Activated CD8-positive, alpha-beta memory T cell treated with anti-CD3 and anti-CD28 coated beads, Interleukin-2, amount 10 ng/mL, durations not matched to agents 7 days and 5 days (primary cell): ENCODE data around the gene LYRM7. TPM values are rescaled to one million over a fixed set of nuclear protein-coding genes. Genes with fewer than 3 reads are reported as not detected.
"Not testable (repeated sequence)": the region's sequence is repeated elsewhere in the genome, so short reads cannot be mapped to it uniquely, and the experiment has no call there.

Experiments
- ATAC-seq: fragments of 150-1000 bp; cut with Tn5 transposase; one replicate; pipeline ENCODE4 v1.10.0; 2021; ENCODE audit warnings: moderate library complexity
- CTCF ChIA-PET: fragments of 350-600 bp; sonication (Branson Sonifier 250); formaldehyde crosslinking; loops from one replicate; lab custom pipeline; 2021; ENCODE audit warnings: antibody characterized with exemption; lab: Charles Lee
- DNase-seq: peaks from one replicate; pipeline ENCODE4 v3.0.0-alpha.2; 2020
- H3K27ac Mint-ChIP-seq: one replicate; pipeline ENCODE4 v1.8.0; 2021; ENCODE audit warnings: mild to moderate bottlenecking, mixed read lengths
- H3K27me3 Mint-ChIP-seq: one replicate; pipeline ENCODE4 v1.8.0; 2021; ENCODE audit warnings: mixed read lengths
- H3K36me3 Mint-ChIP-seq: one replicate; pipeline ENCODE4 v1.8.0; 2021; ENCODE audit warnings: mild to moderate bottlenecking, mixed read lengths
- H3K4me1 Mint-ChIP-seq: one replicate; pipeline ENCODE4 v1.8.0; 2021; ENCODE audit warnings: mixed read lengths
- H3K4me3 Mint-ChIP-seq: one replicate; pipeline ENCODE4 v1.8.0; 2021; ENCODE audit warnings: mild to moderate bottlenecking, moderate library complexity, mixed read lengths
- H3K9me3 Mint-ChIP-seq: one replicate; pipeline ENCODE4 v1.8.0; 2022; ENCODE audit warnings: low read depth, mixed read lengths
- total RNA-seq, 2 experiments: library from RNA; stranded (reverse); gene quantifications; one replicate each; pipeline ENCODE4 v1.2.3, GENCODE V29; 2021

The LYRM7 gene
- total RNA-seq, 2 experiments from 2014 or later = 12.2 to 15.4 TPM

GRCh38 chr5:131193106-131193505, 22.4 kb downstream of the LYRM7 start:
- no peak for DNase-seq
- H3K27me3 Mint-ChIP-seq = no peaks in the 10 kb centered on the region
- H3K9me3 Mint-ChIP-seq = no peaks in the 10 kb centered on the region
- H3K36me3 Mint-ChIP-seq = peaks cover 16% of the 10 kb centered on the region
- no peak overlapping the region for H3K4me3 Mint-ChIP-seq
- no peak overlapping the region for H3K27ac Mint-ChIP-seq
- peaks cover 2% of the 10 kb centered on the region for H3K4me1 Mint-ChIP-seq
- CTCF ChIA-PET = interaction anchor here (1.1 kb wide), 1 partner anchor 8 kb away, joined by 3 read pairs; no protein-coding TSS in a partner anchor
- ATAC-seq = no peak

- ATAC-seq, H3K4me3 Mint-ChIP-seq, H3K4me1 Mint-ChIP-seq, H3K9me3 Mint-ChIP-seq, DNase-seq, H3K27ac Mint-ChIP-seq, CTCF ChIA-PET, H3K27me3 Mint-ChIP-seq: not testable (repeated sequence)
- H3K36me3 Mint-ChIP-seq = peaks cover 17% of the 10 kb centered on the region
Observed at GRCh38 chr5:131193897-131194296, 23.2 kb downstream of the LYRM7 start.

GRCh38 chr5:131194725-131195124, 24.0 kb downstream of the LYRM7 start:
- no peaks in the 10 kb centered on the region for H3K4me1 Mint-ChIP-seq
- no peaks in the 10 kb centered on the region for H3K9me3 Mint-ChIP-seq
- CTCF ChIA-PET = no interaction called here
- no peak overlapping the region for H3K27ac Mint-ChIP-seq
- peaks cover 13% of the 10 kb centered on the region for H3K36me3 Mint-ChIP-seq
- H3K4me3 Mint-ChIP-seq = no peak overlapping the region
- H3K27me3 Mint-ChIP-seq = no peaks in the 10 kb centered on the region
- DNase-seq = no peak
- no peak for ATAC-seq

- Mint-ChIP-seq H3K4me1 (no peaks in the 10 kb centered on the region), H3K4me3 (no peak overlapping the region), H3K36me3 (peaks cover 17% of the 10 kb centered on the region), H3K27ac (no peak overlapping the region), H3K9me3 (no peaks in the 10 kb centered on the region), H3K27me3 (no peaks in the 10 kb centered on the region)
- DNase-seq (no peak), ATAC-seq (no peak)
- CTCF ChIA-PET = no interaction called here
Observed at GRCh38 chr5:131195696-131196095, 25.0 kb downstream of the LYRM7 start.

- Mint-ChIP-seq H3K27me3 (no peaks in the 10 kb centered on the region), H3K36me3 (peaks cover 16% of the 10 kb centered on the region), H3K9me3 (no peaks in the 10 kb centered on the region), H3K4me1 (no peaks in the 10 kb centered on the region), H3K27ac (no peak overlapping the region), H3K4me3 (no peak overlapping the region)
- ATAC-seq (no peak), DNase-seq (no peak)
- CTCF ChIA-PET = no interaction called here
Observed at GRCh38 chr5:131196331-131196730, 25.6 kb downstream of the LYRM7 start.

- Mint-ChIP-seq H3K4me3 (no peak overlapping the region), H3K27ac (no peak overlapping the region), H3K27me3 (no peaks in the 10 kb centered on the region), H3K4me1 (no peaks in the 10 kb centered on the region), H3K9me3 (no peaks in the 10 kb centered on the region), H3K36me3 (peaks cover 12% of the 10 kb centered on the region)
- DNase-seq = no peak
- CTCF ChIA-PET = no interaction called here
- no peak for ATAC-seq
Observed at GRCh38 chr5:131198625-131199024, 27.9 kb downstream of the LYRM7 start.

- CTCF ChIA-PET = no interaction called here
- H3K4me1 Mint-ChIP-seq = no peaks in the 10 kb centered on the region
- H3K27ac Mint-ChIP-seq = no peak overlapping the region
- H3K27me3 Mint-ChIP-seq = no peaks in the 10 kb centered on the region
- no peaks in the 10 kb centered on the region for H3K9me3 Mint-ChIP-seq
- no peak for DNase-seq
- peaks cover 12% of the 10 kb centered on the region for H3K36me3 Mint-ChIP-seq
- no peak for ATAC-seq
- no peak overlapping the region for H3K4me3 Mint-ChIP-seq
Observed at GRCh38 chr5:131200560-131200959, 29.8 kb downstream of the LYRM7 start.

GRCh38 chr5:131204964-131205363, 34.2 kb downstream of the LYRM7 start:
- Mint-ChIP-seq H3K27ac (no peak overlapping the region), H3K4me1 (peaks cover 23% of the 10 kb centered on the region), H3K27me3 (no peaks in the 10 kb centered on the region), H3K4me3 (no peak overlapping the region), H3K9me3 (no peaks in the 10 kb centered on the region), H3K36me3 (peaks cover 5% of the 10 kb centered on the region)
- CTCF ChIA-PET = no interaction called here
- DNase-seq (no peak), ATAC-seq (no peak)

- Mint-ChIP-seq H3K4me1 (peaks cover 34% of the 10 kb centered on the region), H3K27me3 (no peaks in the 10 kb centered on the region), H3K27ac (no peak overlapping the region), H3K9me3 (no peaks in the 10 kb centered on the region), H3K36me3 (peaks cover 1% of the 10 kb centered on the region), H3K4me3 (no peak overlapping the region)
- no peak for DNase-seq
- ATAC-seq = no peak
- CTCF ChIA-PET = no interaction called here
Observed at GRCh38 chr5:131206061-131206460, 35.3 kb downstream of the LYRM7 start.

GRCh38 chr5:131206772-131207171, 36.0 kb downstream of the LYRM7 start:
- H3K36me3 Mint-ChIP-seq = peaks cover 1% of the 10 kb centered on the region
- H3K27ac Mint-ChIP-seq = no peak overlapping the region
- no peaks in the 10 kb centered on the region for H3K27me3 Mint-ChIP-seq
- H3K9me3 Mint-ChIP-seq = no peaks in the 10 kb centered on the region
- DNase-seq (no peak), ATAC-seq (no peak)
- H3K4me3 Mint-ChIP-seq = no peak overlapping the region
- CTCF ChIA-PET = interaction anchor here (1.1 kb wide), 1 partner anchor 34 kb away, joined by 3 read pairs; no protein-coding TSS in a partner anchor
- H3K4me1 Mint-ChIP-seq = peaks cover 40% of the 10 kb centered on the region

GRCh38 chr5:131209175-131209505, 38.4 kb downstream of the LYRM7 start:
- peaks cover 8% of the 10 kb centered on the region for H3K36me3 Mint-ChIP-seq
- peaks cover 2% of the 10 kb centered on the region for H3K9me3 Mint-ChIP-seq
- CTCF ChIA-PET = interaction anchor here (1.2 to 2.0 kb wide), 2 partner anchors 44 to 55 kb away, joined by 4 to 6 read pairs; partner anchors contain the start of gene CDC42SE2
- peaks cover 50% of the 10 kb centered on the region for H3K4me1 Mint-ChIP-seq
- peak overlapping the region; percentile 76 for H3K4me3 Mint-ChIP-seq
- DNase-seq (no peak), ATAC-seq (peak; percentile 63)
- H3K27ac Mint-ChIP-seq = peak overlapping the region; percentile 96
- H3K27me3 Mint-ChIP-seq = no peaks in the 10 kb centered on the region

- Mint-ChIP-seq H3K27me3 (no peaks in the 10 kb centered on the region), H3K4me3 (peak overlapping the region; percentile 76), H3K4me1 (peaks cover 55% of the 10 kb centered on the region), H3K27ac (peak overlapping the region; percentile 96), H3K36me3 (peaks cover 8% of the 10 kb centered on the region), H3K9me3 (peaks cover 2% of the 10 kb centered on the region)
- CTCF ChIA-PET = interaction anchor here (1.2 to 2.0 kb wide), 2 partner anchors 43 to 55 kb away, joined by 4 to 6 read pairs; partner anchors contain the start of gene CDC42SE2
- ATAC-seq (peak; percentile 84), DNase-seq (peak; percentile 58)
Observed at GRCh38 chr5:131209506-131210150, 38.9 kb downstream of the LYRM7 start.

- CTCF ChIA-PET = interaction anchor here (1.2 to 2.0 kb wide), 3 partner anchors 43 to 171 kb away, joined by 4 to 6 read pairs (median 4); partner anchors contain the start of gene CDC42SE2
- H3K27ac Mint-ChIP-seq = peak overlapping the region; percentile 96
- H3K36me3 Mint-ChIP-seq = peaks cover 8% of the 10 kb centered on the region
- peaks cover 2% of the 10 kb centered on the region for H3K9me3 Mint-ChIP-seq
- H3K27me3 Mint-ChIP-seq = no peaks in the 10 kb centered on the region
- ATAC-seq (no peak), DNase-seq (no peak)
- peak overlapping the region; percentile 76 for H3K4me3 Mint-ChIP-seq
- peaks cover 55% of the 10 kb centered on the region for H3K4me1 Mint-ChIP-seq
Observed at GRCh38 chr5:131210151-131210510, 39.4 kb downstream of the LYRM7 start.

GRCh38 chr5:131211669-131212068, 40.9 kb downstream of the LYRM7 start:
- H3K9me3 Mint-ChIP-seq = peaks cover 2% of the 10 kb centered on the region
- no peak overlapping the region for H3K27ac Mint-ChIP-seq
- H3K4me1 Mint-ChIP-seq = peaks cover 51% of the 10 kb centered on the region
- H3K27me3 Mint-ChIP-seq = no peaks in the 10 kb centered on the region
- ATAC-seq (no peak), DNase-seq (no peak)
- H3K36me3 Mint-ChIP-seq = peaks cover 12% of the 10 kb centered on the region
- CTCF ChIA-PET = interaction anchor here (1.7 kb wide), 1 partner anchor 170 kb away, joined by 4 read pairs; no protein-coding TSS in a partner anchor
- no peak overlapping the region for H3K4me3 Mint-ChIP-seq
